A549 (cell line): ENCODE results near the gene RAB19. TPM values are rescaled to one million over a fixed set of nuclear protein-coding genes. Genes with fewer than 3 reads are reported as not detected.
"Not testable (repeated sequence)": the region's sequence is repeated elsewhere in the genome, so short reads cannot be mapped to it uniquely, and the experiment has no call there.

ENCODE experiments used
- ATAC-seq, 2 experiments: fragments of 200-7000 bp in 1 of 2; fragments of >200 bp in 1 of 2; cut with Nextera tagmentation in 1 of 2; cut with Tn5 transposase in 1 of 2; 3 replicates each; pipeline versions ENCODE4 v1.8.0 to v1.9.1; 2018 to 2020; ENCODE audit warnings: mild to moderate bottlenecking in 1 of 2, moderate library complexity in 1 of 2
- CTCF ChIA-PET: fragments of 300-600 bp; sonication (Branson Sonifier 250); formaldehyde crosslinking; extraction: SDS; loops from one replicate; lab custom pipeline; 2021; ENCODE audit warnings: antibody characterized with exemption, inconsistent platforms; lab: Yijun Ruan, JAX
- POLR2A ChIA-PET: fragments of 350-600 bp; formaldehyde crosslinking; extraction: SDS; loops from one replicate; lab custom pipeline; 2021; ENCODE audit warnings: antibody characterized with exemption, inconsistent platforms; lab: Yijun Ruan, JAX
- DNase-seq, 2 experiments: peaks; one replicate each; pipeline versions ENCODE4 v3.0.0 to v3.0.0-alpha.2; 2011 to 2016; ENCODE audit warnings: low read depth in 1 of 2, low spot score in 1 of 2
- FAIRE-seq: peaks from 2 replicates; lab custom pipeline; 2011; peaks lifted over from hg19 to GRCh38; lab: Jason Lieb, UNC
- H3K27ac ChIP-seq, 2 experiments: fragments of >200 bp; sonication (Bioruptor Twin); formaldehyde crosslinking; 3 replicates each; pipeline ENCODE4 v1.5.1; 2016 to 2017
- H3K4me1 ChIP-seq: fragments of >200 bp; sonication (Bioruptor Twin); formaldehyde crosslinking; 3 replicates; pipeline ENCODE4 v1.6.1; 2016
- H3K4me2 ChIP-seq: fragments of >200 bp; sonication (Bioruptor Twin); formaldehyde crosslinking; 3 replicates; pipeline ENCODE4 v1.6.1; 2016
- H3K4me3 ChIP-seq: fragments of >200 bp; sonication (Bioruptor Twin); formaldehyde crosslinking; 3 replicates; pipeline ENCODE4 v1.5.1; 2016
- H3K9me3 ChIP-seq: fragments of >200 bp; sonication (Bioruptor Twin); formaldehyde crosslinking; 3 replicates; pipeline ENCODE4 v1.6.1; 2016
- FOSL2 ChIP-seq, 2 experiments: fragments of 450-650 bp in 1 of 2; fragments of >200 bp in 1 of 2; sonication (Bioruptor Twin) in 1 of 2; formaldehyde crosslinking; IDR thresholded peaks; 2 replicates each; pipeline versions ENCODE4 v1.5.0 to v1.6.1; 2016 to 2020; ENCODE audit warnings: mild to moderate bottlenecking in 1 of 2, moderate library complexity in 1 of 2
- JUN ChIP-seq, 2 experiments: fragments of >200 bp; sonication (Bioruptor Twin); formaldehyde crosslinking; IDR thresholded peaks; 2 replicates in 1 of 2; 3 replicates in 1 of 2; pipeline ENCODE4 v1.6.1; 2016 to 2017
- NR3C1 ChIP-seq: fragments of >200 bp; sonication (Bioruptor Twin); formaldehyde crosslinking; IDR thresholded peaks from 3 replicates; pipeline ENCODE4 v1.6.1; 2017
- RAD21 ChIP-seq, 2 experiments: fragments of >200 bp in 1 of 2; sonication (Bioruptor Twin) in 1 of 2; formaldehyde crosslinking in 1 of 2; IDR thresholded peaks in 1 of 2; conservative IDR thresholded peaks in 1 of 2; 2 replicates in 1 of 2; 3 replicates in 1 of 2; pipeline ENCODE4 v1.6.1; 2012 to 2018; ENCODE audit warnings: inconsistent platforms in 1 of 2
- TP53 ChIP-seq: fragments of 250-450 bp; sonication (Bioruptor Pico); IDR thresholded peaks from 2 replicates; pipeline ENCODE4 v1.5.0; 2021; ENCODE audit warnings: mild to moderate bottlenecking, moderate library complexity
- ZNF302 ChIP-seq: fragments of 250-450 bp; sonication (Bioruptor Pico); IDR thresholded peaks from 2 replicates; pipeline ENCODE4 v1.9.0; 2021; ENCODE audit warnings: inconsistent platforms, mild to moderate bottlenecking, moderate library complexity
- WGBS: methylation state at CpG from one replicate; pipeline ENCODE4 v1.1.6; 2017; ENCODE audit errors: missing lambda C conversion rate; 5-methylcytosine and 5-hydroxymethylcytosine counted together
- polyA plus RNA-seq, 4 experiments: library from polyadenylated mRNA; depleted of rRNA in 3 of 4; stranded (reverse); fragments of >200 nt; fragmentation: RNase III in 1 of 4; extraction: RNeasy Plus Mini Kit Qiagen cat#74134 plus additional on column Dnase treatment in 1 of 4; gene quantifications; 2 replicates in 3 of 4; 3 replicates in 1 of 4; pipeline ENCODE4 v1.2.3, GENCODE V29; 2011 to 2017
- TF ChIP-seq, protein P1 (sequence below): IDR thresholded peaks from 2 replicates; pipeline ENCODE4 v1.6.1; 2012
- TF ChIP-seq, protein P2 (sequence below): fragments of 200-600 bp; sonication (generic); IDR thresholded peaks from 2 replicates; pipeline ENCODE4 v1.6.1; 2016; ENCODE audit warnings: antibody characterized with exemption, mild to moderate bottlenecking, moderate library complexity
- TF ChIP-seq, protein P3 (sequence below): fragments of >200 bp; sonication (Bioruptor Twin); formaldehyde crosslinking; IDR thresholded peaks from 3 replicates; pipeline ENCODE4 v1.5.1; 2016
- TF ChIP-seq, protein P4 (sequence below): fragments of 450-650 bp; IDR thresholded peaks from 2 replicates; pipeline ENCODE4 v1.6.1; 2014; ENCODE audit warnings: antibody characterized with exemption
- TF ChIP-seq, protein P5 (sequence below): fragments of 250-450 bp; sonication (Bioruptor Pico); IDR thresholded peaks from 2 replicates; pipeline ENCODE4 v1.5.0; 2020; ENCODE audit warnings: low read depth, mild to moderate bottlenecking, moderate library complexity

RAB19 gene
- polyA plus RNA-seq, 2 of the 4 experiments (the other 2 are of a cell fraction): not detected

DNA sequence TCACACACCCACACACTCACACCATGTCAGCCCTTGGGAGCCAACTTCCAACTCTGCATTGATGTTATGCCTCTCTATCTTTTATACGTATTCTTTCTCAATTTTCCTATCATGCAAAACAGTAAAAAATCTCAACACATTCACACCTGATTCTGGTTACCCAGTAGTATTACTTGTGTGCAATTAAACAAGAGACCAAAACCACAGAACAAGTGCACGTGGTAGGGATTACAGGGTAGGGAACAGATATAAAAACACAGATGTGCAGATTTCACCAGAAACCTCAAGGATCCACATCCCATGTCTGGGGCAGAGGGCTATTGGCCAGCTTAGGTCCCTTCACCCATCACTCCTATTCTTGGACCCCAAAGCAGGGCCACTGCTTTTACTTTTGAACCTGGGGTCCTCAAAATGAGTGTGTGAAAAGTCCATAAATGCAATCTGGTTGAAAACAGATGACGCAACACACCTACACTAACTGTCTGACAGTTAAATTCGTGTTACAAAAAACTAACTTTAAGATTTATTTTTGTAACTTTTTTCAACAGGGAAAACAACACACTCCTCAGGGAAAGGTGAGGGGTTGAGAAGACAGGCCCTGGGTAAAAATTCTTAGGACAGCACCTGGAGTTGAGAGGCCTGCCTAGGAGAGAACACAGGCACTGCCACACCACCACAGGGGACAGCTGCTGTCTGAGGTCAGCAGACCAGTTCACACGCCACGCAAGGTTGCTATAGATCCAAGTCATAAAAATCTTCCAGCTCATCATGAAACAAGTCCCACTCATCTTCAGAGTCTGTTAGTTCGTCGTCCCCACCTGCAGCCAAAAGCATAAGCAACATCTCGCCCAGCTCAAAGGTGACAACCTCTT, 50.2 kb downstream of the RAB19 start:
- H3K4me1 ChIP-seq, H3K27ac ChIP-seq, H3K9me3 ChIP-seq, DNase-seq, POLR2A ChIA-PET, ATAC-seq, FAIRE-seq, H3K4me3 ChIP-seq, H3K4me2 ChIP-seq: not testable (repeated sequence)
- CTCF ChIA-PET: interaction anchor here (1.1 to 3.6 kb wide), 2 partner anchors 9 to 10 kb away, joined by 4 to 18 read pairs; no protein-coding TSS in a partner anchor
- WGBS: 95% methylated on average over 9 of the region's 9 CpGs

DNA sequence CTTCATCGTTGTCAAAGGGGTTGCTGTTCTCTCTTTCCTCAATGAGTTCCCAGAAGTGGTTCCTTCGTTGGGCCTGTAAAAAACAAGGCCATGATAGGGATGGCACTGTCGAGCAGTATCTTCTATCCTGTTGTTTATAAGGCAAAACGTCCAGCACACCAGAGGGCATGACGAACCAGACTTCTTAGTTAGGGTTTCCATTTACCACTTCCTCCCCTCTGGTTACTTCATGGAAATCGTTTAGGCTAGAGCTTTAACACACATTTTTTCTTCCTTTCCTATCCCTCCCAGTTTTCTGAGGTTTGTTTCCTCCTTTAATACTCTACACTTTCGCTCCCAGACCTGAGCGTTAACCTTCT, 50.8 kb downstream of the RAB19 start:
- FAIRE-seq: no peak
- CTCF ChIA-PET: interaction anchor here (0.9 to 3.6 kb wide), 2 partner anchors 11 to 15 kb away, joined by 3 to 18 read pairs; no protein-coding TSS in a partner anchor

More for the DNA sequence above, 50.8 kb downstream of the RAB19 start:
- POLR2A ChIA-PET: no interaction called here
- H3K4me3 ChIP-seq: no peak overlapping the region
- 76% methylated on average over 8 of the region's 8 CpGs for WGBS
- no peaks in the 10 kb centered on the region for H3K4me1 ChIP-seq
- DNase-seq (no peak), ATAC-seq (no peak)
- TF ChIP-seq NR3C1 (no peak), FOSL2 (IDR thresholded peaks at IDR 0.05) (no peak), FOSL2 (CRISPR knock-in tag; IDR thresholded peaks at IDR 0.05) (no peak), TP53 (no peak), JUN (IDR thresholded peaks at IDR 0.05) (no peak), RAD21 (conservative IDR thresholded peaks at IDR 0.05 in 1 of 2, IDR thresholded peaks at IDR 0.05 in 1 of 2) (no peak), ZNF302 (CRISPR knock-in tag) (no peak)
- TF ChIP-seq, protein P1, sequence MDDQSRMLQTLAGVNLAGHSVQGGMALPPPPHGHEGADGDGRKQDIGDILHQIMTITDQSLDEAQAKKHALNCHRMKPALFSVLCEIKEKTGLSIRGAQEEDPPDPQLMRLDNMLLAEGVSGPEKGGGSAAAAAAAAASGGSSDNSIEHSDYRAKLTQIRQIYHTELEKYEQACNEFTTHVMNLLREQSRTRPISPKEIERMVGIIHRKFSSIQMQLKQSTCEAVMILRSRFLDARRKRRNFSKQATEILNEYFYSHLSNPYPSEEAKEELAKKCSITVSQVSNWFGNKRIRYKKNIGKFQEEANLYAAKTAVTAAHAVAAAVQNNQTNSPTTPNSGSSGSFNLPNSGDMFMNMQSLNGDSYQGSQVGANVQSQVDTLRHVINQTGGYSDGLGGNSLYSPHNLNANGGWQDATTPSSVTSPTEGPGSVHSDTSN: no peak
- TF ChIP-seq, protein P2, sequence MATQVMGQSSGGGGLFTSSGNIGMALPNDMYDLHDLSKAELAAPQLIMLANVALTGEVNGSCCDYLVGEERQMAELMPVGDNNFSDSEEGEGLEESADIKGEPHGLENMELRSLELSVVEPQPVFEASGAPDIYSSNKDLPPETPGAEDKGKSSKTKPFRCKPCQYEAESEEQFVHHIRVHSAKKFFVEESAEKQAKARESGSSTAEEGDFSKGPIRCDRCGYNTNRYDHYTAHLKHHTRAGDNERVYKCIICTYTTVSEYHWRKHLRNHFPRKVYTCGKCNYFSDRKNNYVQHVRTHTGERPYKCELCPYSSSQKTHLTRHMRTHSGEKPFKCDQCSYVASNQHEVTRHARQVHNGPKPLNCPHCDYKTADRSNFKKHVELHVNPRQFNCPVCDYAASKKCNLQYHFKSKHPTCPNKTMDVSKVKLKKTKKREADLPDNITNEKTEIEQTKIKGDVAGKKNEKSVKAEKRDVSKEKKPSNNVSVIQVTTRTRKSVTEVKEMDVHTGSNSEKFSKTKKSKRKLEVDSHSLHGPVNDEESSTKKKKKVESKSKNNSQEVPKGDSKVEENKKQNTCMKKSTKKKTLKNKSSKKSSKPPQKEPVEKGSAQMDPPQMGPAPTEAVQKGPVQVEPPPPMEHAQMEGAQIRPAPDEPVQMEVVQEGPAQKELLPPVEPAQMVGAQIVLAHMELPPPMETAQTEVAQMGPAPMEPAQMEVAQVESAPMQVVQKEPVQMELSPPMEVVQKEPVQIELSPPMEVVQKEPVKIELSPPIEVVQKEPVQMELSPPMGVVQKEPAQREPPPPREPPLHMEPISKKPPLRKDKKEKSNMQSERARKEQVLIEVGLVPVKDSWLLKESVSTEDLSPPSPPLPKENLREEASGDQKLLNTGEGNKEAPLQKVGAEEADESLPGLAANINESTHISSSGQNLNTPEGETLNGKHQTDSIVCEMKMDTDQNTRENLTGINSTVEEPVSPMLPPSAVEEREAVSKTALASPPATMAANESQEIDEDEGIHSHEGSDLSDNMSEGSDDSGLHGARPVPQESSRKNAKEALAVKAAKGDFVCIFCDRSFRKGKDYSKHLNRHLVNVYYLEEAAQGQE: no peak
- TF ChIP-seq, protein P3, sequence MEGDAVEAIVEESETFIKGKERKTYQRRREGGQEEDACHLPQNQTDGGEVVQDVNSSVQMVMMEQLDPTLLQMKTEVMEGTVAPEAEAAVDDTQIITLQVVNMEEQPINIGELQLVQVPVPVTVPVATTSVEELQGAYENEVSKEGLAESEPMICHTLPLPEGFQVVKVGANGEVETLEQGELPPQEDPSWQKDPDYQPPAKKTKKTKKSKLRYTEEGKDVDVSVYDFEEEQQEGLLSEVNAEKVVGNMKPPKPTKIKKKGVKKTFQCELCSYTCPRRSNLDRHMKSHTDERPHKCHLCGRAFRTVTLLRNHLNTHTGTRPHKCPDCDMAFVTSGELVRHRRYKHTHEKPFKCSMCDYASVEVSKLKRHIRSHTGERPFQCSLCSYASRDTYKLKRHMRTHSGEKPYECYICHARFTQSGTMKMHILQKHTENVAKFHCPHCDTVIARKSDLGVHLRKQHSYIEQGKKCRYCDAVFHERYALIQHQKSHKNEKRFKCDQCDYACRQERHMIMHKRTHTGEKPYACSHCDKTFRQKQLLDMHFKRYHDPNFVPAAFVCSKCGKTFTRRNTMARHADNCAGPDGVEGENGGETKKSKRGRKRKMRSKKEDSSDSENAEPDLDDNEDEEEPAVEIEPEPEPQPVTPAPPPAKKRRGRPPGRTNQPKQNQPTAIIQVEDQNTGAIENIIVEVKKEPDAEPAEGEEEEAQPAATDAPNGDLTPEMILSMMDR: no peak
- TF ChIP-seq, protein P4, sequence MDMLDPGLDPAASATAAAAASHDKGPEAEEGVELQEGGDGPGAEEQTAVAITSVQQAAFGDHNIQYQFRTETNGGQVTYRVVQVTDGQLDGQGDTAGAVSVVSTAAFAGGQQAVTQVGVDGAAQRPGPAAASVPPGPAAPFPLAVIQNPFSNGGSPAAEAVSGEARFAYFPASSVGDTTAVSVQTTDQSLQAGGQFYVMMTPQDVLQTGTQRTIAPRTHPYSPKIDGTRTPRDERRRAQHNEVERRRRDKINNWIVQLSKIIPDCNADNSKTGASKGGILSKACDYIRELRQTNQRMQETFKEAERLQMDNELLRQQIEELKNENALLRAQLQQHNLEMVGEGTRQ: no peak
- TF ChIP-seq, protein P5, sequence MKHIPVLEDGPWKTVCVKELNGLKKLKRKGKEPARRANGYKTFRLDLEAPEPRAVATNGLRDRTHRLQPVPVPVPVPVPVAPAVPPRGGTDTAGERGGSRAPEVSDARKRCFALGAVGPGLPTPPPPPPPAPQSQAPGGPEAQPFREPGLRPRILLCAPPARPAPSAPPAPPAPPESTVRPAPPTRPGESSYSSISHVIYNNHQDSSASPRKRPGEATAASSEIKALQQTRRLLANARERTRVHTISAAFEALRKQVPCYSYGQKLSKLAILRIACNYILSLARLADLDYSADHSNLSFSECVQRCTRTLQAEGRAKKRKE (CRISPR knock-in tag): no peak
- H3K27ac ChIP-seq: no peak overlapping the region
- no peak overlapping the region for H3K4me2 ChIP-seq
- no peaks in the 10 kb centered on the region for H3K9me3 ChIP-seq
